Skeletal muscle tissue (tissue), 4 donors: ENCODE measurements around the gene ATR. TPM values are rescaled to one million over a fixed set of nuclear protein-coding genes. Genes with fewer than 3 reads are reported as not detected.

ENCODE experiments used
- H3K27ac ChIP-seq: one replicate; pipeline ENCODE4 v1.7.0; 2013; ENCODE audit warnings: mild to moderate bottlenecking, low read depth, low read length, inconsistent platforms
- H3K27me3 ChIP-seq, 3 donors: one replicate each; pipeline ENCODE4 v1.7.0; 2013; ENCODE audit warnings: low read length in 3 of 3; ENCODE audit not compliant: control insufficient read depth in 3 of 3, insufficient read depth in 3 of 3
- H3K36me3 ChIP-seq, 3 donors: one replicate each; pipeline ENCODE4 v1.7.0; 2013; ENCODE audit warnings: low read length in 3 of 3; ENCODE audit not compliant: control insufficient read depth in 3 of 3, insufficient read depth in 3 of 3
- H3K4me1 ChIP-seq, 3 donors: one replicate each; pipeline ENCODE4 v1.7.0; 2013; ENCODE audit warnings: low read length in 3 of 3, mild to moderate bottlenecking in 3 of 3; ENCODE audit not compliant: control insufficient read depth in 3 of 3, insufficient read depth in 3 of 3
- H3K4me3 ChIP-seq, 3 donors: one replicate each; pipeline ENCODE4 v1.7.0; 2013; ENCODE audit warnings: low read length in 3 of 3
- H3K9ac ChIP-seq, 3 donors: one replicate each; pipeline ENCODE4 v1.7.0; 2013; ENCODE audit warnings: low read length in 3 of 3, mild to moderate bottlenecking in 3 of 3, moderate library complexity in 2 of 3, low read depth in 1 of 3
- H3K9me3 ChIP-seq, 3 donors: one replicate each; pipeline ENCODE4 v1.7.0; 2013; ENCODE audit warnings: low read length in 3 of 3; ENCODE audit not compliant: control insufficient read depth in 3 of 3
- total RNA-seq: library from RNA; depleted of rRNA; stranded (reverse); fragments of >200 nt; gene quantifications from one replicate; pipeline ENCODE4 v1.2.3, GENCODE V29; 2014
- donor health status: Osteomylitis.

ATR gene
- total RNA-seq, 1 donor from 2014 or later, result 25.6 TPM

- Histone ChIP-seq H3K4me1 (no peaks in the 10 kb centered on the region), H3K4me3 (no peak overlapping the region), H3K36me3 (peaks cover 0 to 5% (median 0%) of the 10 kb centered on the region in 3 donors), H3K27me3 (no peaks in the 10 kb centered on the region), H3K9me3 (no peaks in the 10 kb centered on the region), H3K9ac (no peak overlapping the region), H3K27ac (no peak overlapping the region)
Observed at GRCh38 chr3:142468456-142468855, 110.1 kb downstream of the ATR start.

GRCh38 chr3:142467768-142468167 is 110.8 kb downstream of the ATR start:
- H3K27ac ChIP-seq, result no peak overlapping the region
- H3K4me3 ChIP-seq, result no peak overlapping the region
- no peaks in the 10 kb centered on the region for H3K27me3 ChIP-seq
- H3K36me3 ChIP-seq, result peaks cover 0 to 5% (median 0%) of the 10 kb centered on the region in 3 donors
- H3K9me3 ChIP-seq, result no peaks in the 10 kb centered on the region
- H3K9ac ChIP-seq, result no peak overlapping the region
- no peaks in the 10 kb centered on the region for H3K4me1 ChIP-seq

GRCh38 chr3:142460689-142461088 is 117.8 kb downstream of the ATR start:
- Histone ChIP-seq H3K4me1 (no peaks in the 10 kb centered on the region), H3K9ac (no peak overlapping the region), H3K9me3 (no peaks in the 10 kb centered on the region), H3K36me3 (peaks cover 0 to 17% (median 0%) of the 10 kb centered on the region in 3 donors), H3K4me3 (no peak overlapping the region), H3K27me3 (no peaks in the 10 kb centered on the region), H3K27ac (no peak overlapping the region)

GRCh38 chr3:142459929-142460328 is 118.6 kb downstream of the ATR start:
- no peaks in the 10 kb centered on the region for H3K9me3 ChIP-seq
- no peak overlapping the region for H3K4me3 ChIP-seq
- H3K4me1 ChIP-seq, result no peaks in the 10 kb centered on the region
- H3K27ac ChIP-seq, result no peak overlapping the region
- H3K27me3 ChIP-seq, result no peaks in the 10 kb centered on the region
- H3K36me3 ChIP-seq, result peaks cover 0 to 17% (median 0%) of the 10 kb centered on the region in 3 donors
- no peak overlapping the region for H3K9ac ChIP-seq

GRCh38 chr3:142459096-142459495 is 119.4 kb downstream of the ATR start:
- Histone ChIP-seq H3K27ac (no peak overlapping the region), H3K4me3 (no peak overlapping the region), H3K9ac (no peak overlapping the region), H3K9me3 (no peaks in the 10 kb centered on the region), H3K4me1 (no peaks in the 10 kb centered on the region), H3K27me3 (no peaks in the 10 kb centered on the region), H3K36me3 (peaks cover 0 to 12% (median 0%) of the 10 kb centered on the region in 3 donors)

GRCh38 chr3:142450881-142451280 is 127.7 kb downstream of the ATR start:
- Histone ChIP-seq H3K27ac (no peak overlapping the region), H3K27me3 (no peaks in the 10 kb centered on the region), H3K9me3 (no peaks in the 10 kb centered on the region), H3K36me3 (peaks cover 0 to 12% (median 3%) of the 10 kb centered on the region in 3 donors), H3K9ac (no peak overlapping the region), H3K4me1 (peaks cover 7 to 13% (median 9%) of the 10 kb centered on the region in 3 donors), H3K4me3 (no peak overlapping the region)

GRCh38 chr3:142450189-142450588 is 128.3 kb downstream of the ATR start:
- H3K27me3 ChIP-seq, result no peaks in the 10 kb centered on the region
- no peak overlapping the region for H3K27ac ChIP-seq
- H3K9me3 ChIP-seq, result no peaks in the 10 kb centered on the region
- H3K36me3 ChIP-seq, result peaks cover 0 to 12% (median 3%) of the 10 kb centered on the region in 3 donors
- peaks cover 12 to 18% (median 16%) of the 10 kb centered on the region in 3 donors for H3K4me1 ChIP-seq
- H3K4me3 ChIP-seq, result peak overlapping the region in 1 of 3 donors; percentile 6
- H3K9ac ChIP-seq, result no peak overlapping the region

GRCh38 chr3:142447852-142448823 is 130.4 kb downstream of the ATR start, which contains the start of gene XRN1:
Gene XRN1, minus strand, starts transcription at chr3:142448037. Its CDS starts 93 bp downstream, at chr3:142447944.
- Histone ChIP-seq H3K4me3 (peak within 1 kb of the TSS; percentile 99), H3K4me1 (peaks cover 12 to 23% (median 17%) of the 10 kb centered on the region in 3 donors), H3K9me3 (no peaks in the 10 kb centered on the region), H3K9ac (peak within 1 kb of the TSS; percentile 100), H3K36me3 (peaks cover 0 to 9% (median 3%) of the 10 kb centered on the region in 3 donors), H3K27me3 (no peaks in the 10 kb centered on the region), H3K27ac (peak within 1 kb of the TSS; percentile 99)

- no peaks in the 10 kb centered on the region for H3K27me3 ChIP-seq
- H3K4me1 ChIP-seq, result peaks cover 12 to 23% (median 17%) of the 10 kb centered on the region in 3 donors
- H3K9ac ChIP-seq, result peak overlapping the region; percentile 100
Observed at GRCh38 chr3:142447301-142447851, 131.2 kb downstream of the ATR start.

More at GRCh38 chr3:142447301-142447851, 131.2 kb downstream of the ATR start:
- Histone ChIP-seq H3K9me3 (no peaks in the 10 kb centered on the region), H3K36me3 (peaks cover 0 to 3% (median 3%) of the 10 kb centered on the region in 3 donors), H3K27ac (peak overlapping the region; percentile 99), H3K4me3 (peak overlapping the region; percentile 99)
